Measurements from ENCODE around the gene DTX1. TPM values are rescaled to one million over a fixed set of nuclear protein-coding genes. Genes with fewer than 3 reads are reported as not detected.

The DTX1 gene
- total and polyA plus RNA-seq, 3 donors from 2014 or later, result 15.0 to 26.9 (median 22.8) TPM

GRCh38 chr12:113030875-113031525 is 25.5 kb upstream of the DTX1 start:
- H3K36me3 ChIP-seq (ENCODE audit: low read depth, missing control alignments), result no peaks in the 10 kb centered on the region
- peak; percentile 67 for DNase-seq
- TF ChIP-seq POLR2A (IDR thresholded peaks at IDR 0.05) (no peak), CTCF (IDR thresholded peaks at IDR 0.05) (peak; percentile 56 to 78 (median 73))
- no peak overlapping the region for H3K27ac ChIP-seq
- H3K9me3 ChIP-seq, result no peaks in the 10 kb centered on the region
- no peaks in the 10 kb centered on the region for H3K27me3 ChIP-seq
- H3K4me1 ChIP-seq, result peaks cover 4% of the 10 kb centered on the region
- WGBS, 2 donors, result 31 to 38% methylated on average over 9 of the region's 9 CpGs
- intact Hi-C loops (cut with DNase I; ENCODE audit: low total_unique reads), result no loop called here
- no peak overlapping the region for H3K4me3 ChIP-seq

GRCh38 chr12:113039911-113040445 is 16.6 kb upstream of the DTX1 start:
- no peak for DNase-seq

GRCh38 chr12:113040722-113041171 is 15.8 kb upstream of the DTX1 start:
- Histone ChIP-seq H3K4me3 (no peak overlapping the region), H3K36me3 (ENCODE audit: low read depth, missing control alignments) (no peaks in the 10 kb centered on the region), H3K27ac (no peak overlapping the region), H3K27me3 (no peaks in the 10 kb centered on the region), H3K9me3 (no peaks in the 10 kb centered on the region), H3K4me1 (no peaks in the 10 kb centered on the region)
- WGBS, 2 donors, result 67 to 74% methylated on average over 7 of the region's 7 CpGs
- TF ChIP-seq POLR2A (IDR thresholded peaks at IDR 0.05), result no peak
- no peak for TF ChIP-seq CTCF (IDR thresholded peaks at IDR 0.05)
- peak; percentile 26 for DNase-seq
- intact Hi-C loops (cut with DNase I; ENCODE audit: low total_unique reads), result no loop called here

More at GRCh38 chr12:113039911-113040445, 16.6 kb upstream of the DTX1 start:
- H3K9me3 ChIP-seq, result no peaks in the 10 kb centered on the region
- no peaks in the 10 kb centered on the region for H3K4me1 ChIP-seq
- H3K4me3 ChIP-seq, result no peak overlapping the region
- no peaks in the 10 kb centered on the region for H3K27me3 ChIP-seq
- WGBS, 2 donors, result 73 to 83% methylated on average over 4 of the region's 4 CpGs
- TF ChIP-seq CTCF (IDR thresholded peaks at IDR 0.05) (no peak), POLR2A (IDR thresholded peaks at IDR 0.05) (no peak)
- intact Hi-C loops (cut with DNase I; ENCODE audit: low total_unique reads), result no loop called here
- no peaks in the 10 kb centered on the region for H3K36me3 ChIP-seq (ENCODE audit: low read depth, missing control alignments)
- no peak overlapping the region for H3K27ac ChIP-seq

- no peak overlapping the region for H3K27ac ChIP-seq
These were observed 15.0 kb upstream of the DTX1 start for GRCh38 chr12:113041560-113041959.

More at GRCh38 chr12:113041560-113041959, 15.0 kb upstream of the DTX1 start:
- Histone ChIP-seq H3K4me1 (no peaks in the 10 kb centered on the region), H3K27me3 (no peaks in the 10 kb centered on the region), H3K36me3 (ENCODE audit: low read depth, missing control alignments) (no peaks in the 10 kb centered on the region), H3K4me3 (no peak overlapping the region), H3K9me3 (no peaks in the 10 kb centered on the region)
- intact Hi-C loops (cut with DNase I; ENCODE audit: low total_unique reads), result no loop called here
- no peak for DNase-seq
- WGBS, 2 donors, result 86 to 92% methylated on average over 7 of the region's 7 CpGs
- TF ChIP-seq CTCF (IDR thresholded peaks at IDR 0.05), result no peak
- TF ChIP-seq POLR2A (IDR thresholded peaks at IDR 0.05), result no peak
